HCT116 (cell line): ENCODE measurements around the gene CNKSR3. TPM values are rescaled to one million over a fixed set of nuclear protein-coding genes. Genes with fewer than 3 reads are reported as not detected.

Experiments used
- ATAC-seq: fragments of 200-7000 bp; cut with Tn5 transposase; 2 replicates; pipeline ENCODE4 v1.9.1; 2020; ENCODE audit warnings: mild to moderate bottlenecking, moderate library complexity
- BruUV-seq: library from RNA; stranded (reverse); fragments of 400-500 nt; replicated peaks from 2 replicates; lab custom pipeline; 2021; lab: Mats Ljungman, UMichigan
- CTCF ChIA-PET: fragments of 300-600 bp; sonication (Branson Sonifier 250); formaldehyde crosslinking; loops from one replicate; lab custom pipeline; 2021; ENCODE audit warnings: antibody characterized with exemption; lab: Charles Lee
- POLR2A ChIA-PET: fragments of 300-600, 350-600 bp; sonication (Branson Sonifier 250); formaldehyde crosslinking; loops from one replicate; lab custom pipeline; 2021; ENCODE audit warnings: antibody characterized with exemption; lab: Charles Lee
- RAD21 ChIA-PET, 2 experiments: fragments of 300-600 bp; sonication (Branson Sonifier 250); formaldehyde crosslinking; loops; one replicate each; lab custom pipeline; 2023; ENCODE audit warnings: low total read pairs in 2 of 2; ENCODE audit not compliant: uncharacterized antibody in 2 of 2, unreplicated experiment in 2 of 2, low non-redundant PET in 1 of 2; lab: Charles Lee
- DNase-seq: peaks from one replicate; pipeline ENCODE4 v3.0.0-alpha.2; 2010; ENCODE audit warnings: low read depth, low spot score
- H2AFZ ChIP-seq: fragments of 200-600 bp; shearing (Covaris generic), sonication (generic); 2 replicates; pipeline ENCODE4 v1.6.1; 2017; ENCODE audit warnings: low read depth, mixed run types, mixed read lengths, antibody characterized with exemption, low read length; ENCODE audit not compliant: poor library complexity, severe bottlenecking
- H3K27ac ChIP-seq: 2 replicates; pipeline ENCODE4 v1.5.1; 2012; ENCODE audit warnings: low read depth, low read length
- H3K27me3 ChIP-seq: fragments of 200-600 bp; sonication (generic); 2 replicates; pipeline ENCODE4 v1.6.1; 2016; ENCODE audit warnings: mixed run types, low read length, mixed read lengths; ENCODE audit not compliant: insufficient read depth
- H3K36me3 ChIP-seq, 2 experiments: fragments of 200-500 bp in 1 of 2; fragments of 200-600 bp in 1 of 2; sonication (Bioruptor generic) in 1 of 2; sonication (generic) in 1 of 2; 2 replicates each; pipeline versions ENCODE4 v1.5.1 to v1.6.1; 2014 to 2016; ENCODE audit warnings: low read length in 2 of 2, inconsistent platforms in 1 of 2, mixed read lengths in 1 of 2, mixed run types in 1 of 2; ENCODE audit not compliant: insufficient read depth in 2 of 2, control insufficient read depth in 1 of 2
- H3K4me1 ChIP-seq, 2 experiments: fragments of 200-600 bp in 1 of 2; sonication (generic) in 1 of 2; 2 replicates each; pipeline versions ENCODE4 v1.5.1 to v1.6.1; 2012 to 2017; ENCODE audit warnings: low read length in 2 of 2, inconsistent platforms in 1 of 2, mild to moderate bottlenecking in 1 of 2, mixed read lengths in 1 of 2, mixed run types in 1 of 2, moderate library complexity in 1 of 2; ENCODE audit not compliant: insufficient read depth in 2 of 2, control insufficient read depth in 1 of 2
- H3K4me2 ChIP-seq: fragments of 200-600 bp; sonication (generic); 2 replicates; pipeline ENCODE4 v1.6.1; 2017; ENCODE audit warnings: mixed run types, low read length, mixed read lengths
- H3K4me3 ChIP-seq, 2 experiments: fragments of 200-600 bp in 1 of 2; sonication (generic) in 1 of 2; replicated peaks in 1 of 2; 2 replicates each; pipeline ENCODE4 v1.5.1; 2011 to 2016; ENCODE audit warnings: low read length in 2 of 2, control low read depth in 1 of 2, low read depth in 1 of 2, mild to moderate bottlenecking in 1 of 2, mixed read lengths in 1 of 2, mixed run types in 1 of 2
- H3K79me2 ChIP-seq: fragments of 200-600 bp; sonication (generic); 2 replicates; pipeline ENCODE4 v1.6.1; 2017; ENCODE audit warnings: mild to moderate bottlenecking, mixed run types, low read length, moderate library complexity, mixed read lengths; ENCODE audit not compliant: insufficient read depth
- H3K9ac ChIP-seq: fragments of 200-600 bp; sonication (generic); 2 replicates; pipeline ENCODE4 v1.6.1; 2016; ENCODE audit warnings: low read length, mixed read lengths
- H3K9me2 ChIP-seq: fragments of 200-600 bp; sonication (generic), shearing (Covaris generic); 2 replicates; pipeline ENCODE4 v1.6.1; 2017; ENCODE audit warnings: mixed run types, mild to moderate bottlenecking, moderate library complexity; ENCODE audit not compliant: insufficient read depth
- H3K9me3 ChIP-seq, 2 experiments: fragments of 200-500 bp in 1 of 2; fragments of 200-600 bp in 1 of 2; sonication (Bioruptor generic) in 1 of 2; sonication (generic) in 1 of 2; 2 replicates each; pipeline ENCODE4 v1.6.1; 2014 to 2017; ENCODE audit warnings: low read length in 2 of 2, mixed read lengths in 2 of 2, inconsistent platforms in 1 of 2, low read depth in 1 of 2, mild to moderate bottlenecking in 1 of 2, mixed run types in 1 of 2, moderate library complexity in 1 of 2; ENCODE audit not compliant: control insufficient read depth in 1 of 2, insufficient read depth in 1 of 2
- H4K20me1 ChIP-seq: fragments of 200-600 bp; sonication (generic), shearing (Covaris generic); 2 replicates; pipeline ENCODE4 v1.6.1; 2017; ENCODE audit warnings: mixed run types, mild to moderate bottlenecking, moderate library complexity; ENCODE audit not compliant: insufficient read depth
- CBX3 ChIP-seq: IDR thresholded peaks from 2 replicates; pipeline ENCODE4 v1.6.1; 2012; ENCODE audit warnings: low read depth
- CEBPB ChIP-seq: IDR thresholded peaks from 2 replicates; pipeline ENCODE4 v1.6.1; 2012; ENCODE audit warnings: low read depth
- EZH2 ChIP-seq: fragments of 200-600 bp; sonication (generic); IDR thresholded peaks from 2 replicates; pipeline ENCODE4 v1.6.1; 2017; ENCODE audit warnings: antibody characterized with exemption, mixed run types
- JUND ChIP-seq: IDR thresholded peaks from 2 replicates; pipeline ENCODE4 v1.6.1; 2012
- POLR2A ChIP-seq: IDR thresholded peaks from 2 replicates; pipeline ENCODE4 v1.7.0; 2011; ENCODE audit warnings: borderline replicate concordance; ENCODE audit not compliant: insufficient read depth, insufficient read length; ENCODE audit errors: extremely low read depth
- RAD21 ChIP-seq: IDR thresholded peaks from 2 replicates; pipeline ENCODE4 v1.6.1; 2012; ENCODE audit warnings: low read depth, mild to moderate bottlenecking
- SP1 ChIP-seq: IDR thresholded peaks from 2 replicates; pipeline ENCODE4 v1.6.1; 2012; ENCODE audit warnings: low read depth
- intact Hi-C: fragments of 100-400 bp; cut with micrococcal nuclease; formaldehyde crosslinking; loops from 2 replicates; pipeline ENCODE4 v1.10.0; 2022
- total RNA-seq: library from RNA; stranded (reverse); gene quantifications from one replicate; pipeline ENCODE4 v1.2.1, GENCODE V29; 2021; ENCODE audit not compliant: unreplicated experiment
- TF ChIP-seq, protein P1 (sequence below), 3 experiments: fragments of 200-600 bp in 1 of 3; sonication (generic) in 1 of 3; IDR thresholded peaks in 2 of 3; conservative IDR thresholded peaks in 1 of 3; 2 replicates each; pipeline ENCODE4 v1.5.1; 2012 to 2017; ENCODE audit warnings: low read depth in 2 of 3, low read length in 2 of 3, antibody characterized with exemption in 1 of 3, borderline replicate concordance in 1 of 3, control low read depth in 1 of 3, mild to moderate bottlenecking in 1 of 3, mixed read lengths in 1 of 3, mixed run types in 1 of 3, moderate library complexity in 1 of 3; ENCODE audit not compliant: insufficient read depth in 1 of 3
- TF ChIP-seq, protein P2 (sequence below): IDR thresholded peaks from 2 replicates; pipeline ENCODE4 v1.6.1; 2012

CNKSR3 gene
- total RNA-seq, 1 experiment from 2014 or later, result 15.4 TPM

DNA sequence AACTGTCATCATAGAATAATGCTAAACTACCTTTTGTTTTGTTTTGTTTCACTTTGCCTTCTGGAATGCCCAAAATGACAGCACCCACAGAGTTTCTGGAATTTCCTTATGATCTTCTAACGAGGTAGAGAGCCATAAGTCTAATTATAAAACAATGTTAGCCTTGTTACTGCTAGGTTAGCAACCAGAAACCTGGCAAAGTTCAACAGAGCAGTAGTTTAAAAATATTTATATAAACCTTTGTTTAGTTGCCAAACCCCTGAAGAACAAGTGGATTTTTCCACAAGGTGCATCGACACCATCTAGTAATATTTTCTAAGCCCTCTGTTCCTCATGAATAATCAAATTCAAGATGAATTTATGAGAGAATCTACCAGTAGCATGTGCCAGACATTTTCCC, 126.3 kb downstream of the CNKSR3 start:
- ChIA-PET POLR2A (no interaction called here), CTCF (no interaction called here)
- Histone ChIP-seq H3K79me2 (no peaks in the 10 kb centered on the region), H3K9me3 (no peaks in the 10 kb centered on the region), H4K20me1 (no peaks in the 10 kb centered on the region), H3K36me3 (no peaks in the 10 kb centered on the region), H3K4me2 (no peak overlapping the region), H3K9me2 (no peaks in the 10 kb centered on the region)
- intact Hi-C loops, result no loop called here
- no peak for TF ChIP-seq RAD21
- TF ChIP-seq POLR2A, result no peak
- TF ChIP-seq EZH2, result no peak
- TF ChIP-seq, protein P1, sequence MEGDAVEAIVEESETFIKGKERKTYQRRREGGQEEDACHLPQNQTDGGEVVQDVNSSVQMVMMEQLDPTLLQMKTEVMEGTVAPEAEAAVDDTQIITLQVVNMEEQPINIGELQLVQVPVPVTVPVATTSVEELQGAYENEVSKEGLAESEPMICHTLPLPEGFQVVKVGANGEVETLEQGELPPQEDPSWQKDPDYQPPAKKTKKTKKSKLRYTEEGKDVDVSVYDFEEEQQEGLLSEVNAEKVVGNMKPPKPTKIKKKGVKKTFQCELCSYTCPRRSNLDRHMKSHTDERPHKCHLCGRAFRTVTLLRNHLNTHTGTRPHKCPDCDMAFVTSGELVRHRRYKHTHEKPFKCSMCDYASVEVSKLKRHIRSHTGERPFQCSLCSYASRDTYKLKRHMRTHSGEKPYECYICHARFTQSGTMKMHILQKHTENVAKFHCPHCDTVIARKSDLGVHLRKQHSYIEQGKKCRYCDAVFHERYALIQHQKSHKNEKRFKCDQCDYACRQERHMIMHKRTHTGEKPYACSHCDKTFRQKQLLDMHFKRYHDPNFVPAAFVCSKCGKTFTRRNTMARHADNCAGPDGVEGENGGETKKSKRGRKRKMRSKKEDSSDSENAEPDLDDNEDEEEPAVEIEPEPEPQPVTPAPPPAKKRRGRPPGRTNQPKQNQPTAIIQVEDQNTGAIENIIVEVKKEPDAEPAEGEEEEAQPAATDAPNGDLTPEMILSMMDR (IDR thresholded peaks at IDR 0.05 in 2 of 3, conservative IDR thresholded peaks at IDR 0.05 in 1 of 3; ENCODE audit: borderline replicate concordance in 1 of 3, insufficient read depth in 1 of 3, low read depth in 2 of 3, low read length in 2 of 3), result no peak
- TF ChIP-seq JUND, result no peak
- TF ChIP-seq, all 23 proteins: peak for 0
- Histone ChIP-seq H3K27me3 (no peaks in the 10 kb centered on the region), H3K4me3 (no peak overlapping the region), H2AFZ (no peak overlapping the region), H3K4me1 (peaks cover 5 to 11% of the 10 kb centered on the region in 2 experiments; a peak in 3 of 4 replicates), H3K27ac (no peak overlapping the region), H3K9ac (no peak overlapping the region)
- DNase-seq (no peak), ATAC-seq (no peak)
- BruUV-seq, result no TSS peak
- RAD21 ChIA-PET, result no interaction called here

DNA sequence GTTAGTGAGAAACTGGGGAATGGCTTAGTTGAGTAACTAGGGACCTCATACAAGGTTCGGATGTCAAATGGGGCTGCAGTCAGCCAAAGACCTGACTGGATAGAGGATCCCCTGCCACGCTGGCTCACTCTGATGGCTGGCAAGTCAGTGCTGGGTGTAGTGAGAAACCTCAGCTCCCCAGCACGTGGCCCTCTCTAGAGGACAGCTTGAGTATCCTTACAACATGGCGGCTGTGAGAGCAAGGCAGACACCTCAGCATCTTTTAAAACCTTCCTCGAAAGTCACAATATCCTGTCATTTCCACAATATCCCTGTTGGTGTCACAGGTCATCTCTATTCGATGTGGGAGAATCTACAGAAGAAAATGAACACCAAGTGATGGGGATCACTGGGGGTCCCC, 127.2 kb downstream of the CNKSR3 start:
- Histone ChIP-seq H3K4me2 (no peak overlapping the region), H4K20me1 (no peaks in the 10 kb centered on the region)
- no peak for TF ChIP-seq CEBPB
- TF ChIP-seq CBX3, result no peak
- TF ChIP-seq SP1, result no peak
- no peak for TF ChIP-seq EZH2
- TF ChIP-seq, protein P2, sequence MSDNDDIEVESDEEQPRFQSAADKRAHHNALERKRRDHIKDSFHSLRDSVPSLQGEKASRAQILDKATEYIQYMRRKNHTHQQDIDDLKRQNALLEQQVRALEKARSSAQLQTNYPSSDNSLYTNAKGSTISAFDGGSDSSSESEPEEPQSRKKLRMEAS, result no peak
- TF ChIP-seq, all 23 proteins: peak for 0
- Histone ChIP-seq H3K27me3 (no peaks in the 10 kb centered on the region), H3K9me3 (no peaks in the 10 kb centered on the region), H3K9me2 (no peaks in the 10 kb centered on the region), H3K27ac (no peak overlapping the region), H2AFZ (no peak overlapping the region), H3K4me1 (peaks cover 5 to 11% of the 10 kb centered on the region in 2 experiments; a peak in 3 of 4 replicates), H3K9ac (no peak overlapping the region), H3K4me3 (no peak overlapping the region), H3K36me3 (no peaks in the 10 kb centered on the region), H3K79me2 (no peaks in the 10 kb centered on the region)
- POLR2A ChIA-PET, result no interaction called here
- intact Hi-C loops, result no loop called here
- no TSS peak for BruUV-seq
- RAD21 ChIA-PET, result no interaction called here
- DNase-seq (no peak), ATAC-seq (no peak)
- CTCF ChIA-PET, result no interaction called here
